Progenitor cell of endocrine pancreas (in vitro differentiated cells): ENCODE data around the gene UTS2B. TPM values are rescaled to one million over a fixed set of nuclear protein-coding genes. Genes with fewer than 3 reads are reported as not detected.
"Not testable (repeated sequence)": the region's sequence is repeated elsewhere in the genome, so short reads cannot be mapped to it uniquely, and the experiment has no call there.

Source experiments
- DNase-seq: peaks from one replicate; pipeline ENCODE4 v3.0.0; 2021; ENCODE audit warnings: low spot score; ENCODE audit not compliant: unreplicated experiment
- H3K27ac Mint-ChIP-seq: 2 replicates; pipeline ENCODE4 v1.8.0; 2021; ENCODE audit warnings: mild to moderate bottlenecking, moderate library complexity, mixed read lengths
- H3K27me3 Mint-ChIP-seq: 2 replicates; pipeline ENCODE4 v1.8.0; 2021; ENCODE audit warnings: mixed read lengths
- H3K36me3 Mint-ChIP-seq: 2 replicates; pipeline ENCODE4 v1.8.0; 2022; ENCODE audit warnings: mixed read lengths; ENCODE audit not compliant: insufficient read depth
- H3K4me1 Mint-ChIP-seq: 2 replicates; pipeline ENCODE4 v1.8.0; 2021; ENCODE audit warnings: low read depth, mixed read lengths
- H3K4me3 Mint-ChIP-seq: 2 replicates; pipeline ENCODE4 v1.8.0; 2021; ENCODE audit warnings: low read depth, mild to moderate bottlenecking, moderate library complexity, mixed read lengths
- H3K9me3 Mint-ChIP-seq: 2 replicates; pipeline ENCODE4 v1.8.0; 2021; ENCODE audit warnings: low read depth, mixed read lengths
- CTCF ChIP-seq: fragments of 200-600 bp; sonication (generic); IDR thresholded peaks from one replicate; pipeline ENCODE4 v1.5.0; 2021; ENCODE audit warnings: antibody characterized with exemption, mild to moderate bottlenecking; ENCODE audit not compliant: unreplicated experiment
- total RNA-seq: library from RNA; stranded (reverse); gene quantifications from 2 replicates; pipeline ENCODE4 v1.2.1, GENCODE V29; 2021

Gene UTS2B
- total RNA-seq, 1 donor from 2014 or later, result 0.62 TPM

DNA sequence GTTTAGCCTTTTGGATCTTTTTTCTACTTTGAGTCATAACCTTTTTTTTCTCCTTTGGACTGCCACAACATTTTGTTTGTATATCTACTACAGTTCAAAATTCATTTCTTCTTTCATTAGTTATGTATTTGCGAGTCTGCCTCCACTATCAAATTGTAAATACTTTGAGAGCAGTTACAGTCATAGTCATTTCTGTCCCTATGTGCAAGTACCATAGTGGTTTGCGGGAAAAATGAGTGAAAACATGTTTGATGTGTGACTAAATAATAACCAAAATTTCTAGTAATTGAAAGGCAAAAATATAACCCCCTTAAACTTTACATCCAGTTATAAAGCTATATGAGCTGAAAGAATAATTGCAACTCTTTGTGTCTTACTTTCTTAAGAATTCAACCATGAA, 46.9 kb downstream of the UTS2B start:
- no peaks in the 10 kb centered on the region for H3K27me3 Mint-ChIP-seq
- DNase-seq, result no peak
- H3K4me3 Mint-ChIP-seq, result no peak overlapping the region
- TF ChIP-seq CTCF, result no peak
- H3K36me3 Mint-ChIP-seq, result no peaks in the 10 kb centered on the region
- no peak overlapping the region for H3K27ac Mint-ChIP-seq
- peaks cover 6% of the 10 kb centered on the region for H3K9me3 Mint-ChIP-seq
- H3K4me1 Mint-ChIP-seq, result peaks cover 18% of the 10 kb centered on the region

DNA sequence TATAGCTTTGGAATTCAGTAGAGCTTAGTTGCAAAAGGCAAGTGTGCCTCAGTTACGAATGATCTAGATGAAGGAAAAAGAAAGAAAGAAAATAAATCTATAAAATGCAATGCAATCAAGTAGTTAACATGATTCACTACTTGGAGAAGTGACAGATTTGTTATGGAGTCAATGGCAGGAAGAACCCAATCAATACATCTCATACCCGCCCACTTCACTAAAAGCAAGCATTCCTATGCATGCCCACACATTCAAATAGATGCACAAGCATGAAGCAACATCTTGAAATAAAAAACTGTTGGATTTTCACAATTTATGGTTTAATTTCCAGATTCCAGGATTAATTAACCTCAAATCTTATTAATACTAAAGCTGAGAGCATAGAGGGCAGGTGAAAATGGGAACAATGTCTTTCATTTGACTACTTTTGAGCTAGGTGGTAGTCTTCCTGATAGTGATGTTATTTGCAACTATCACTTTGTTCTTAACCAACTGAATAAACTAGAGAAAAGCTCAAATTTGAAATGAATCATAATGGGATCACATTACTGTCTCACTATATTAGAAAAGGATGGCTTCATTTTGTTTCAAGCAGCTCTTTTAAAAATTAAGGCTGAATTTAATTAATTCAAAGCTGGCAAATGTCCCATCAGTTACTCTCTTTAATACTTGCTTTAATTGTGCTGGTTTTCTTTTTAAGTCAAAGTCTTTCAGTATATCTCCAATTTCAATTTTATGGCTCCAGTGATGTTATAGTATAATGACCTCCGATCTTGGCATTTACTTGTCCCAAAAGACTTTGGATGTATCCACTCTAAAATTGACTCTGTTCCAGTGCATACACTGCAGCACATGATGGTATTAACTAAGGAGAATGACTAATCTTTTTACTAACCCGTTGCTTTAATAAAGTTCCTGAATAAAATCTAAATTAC, 47.8 kb downstream of the UTS2B start:
- no peak overlapping the region for H3K27ac Mint-ChIP-seq
- peaks cover 18% of the 10 kb centered on the region for H3K4me1 Mint-ChIP-seq
- TF ChIP-seq CTCF, result no peak
- no peak overlapping the region for H3K4me3 Mint-ChIP-seq
- DNase-seq, result no peak
- no peaks in the 10 kb centered on the region for H3K27me3 Mint-ChIP-seq
- H3K36me3 Mint-ChIP-seq, result no peaks in the 10 kb centered on the region
- peaks cover 6% of the 10 kb centered on the region for H3K9me3 Mint-ChIP-seq

GRCh38 chr3:191280882-191281281, 49.4 kb downstream of the UTS2B start:
- Mint-ChIP-seq H3K4me3 (no peak overlapping the region), H3K36me3 (no peaks in the 10 kb centered on the region), H3K9me3 (peaks cover 3% of the 10 kb centered on the region), H3K27ac (no peak overlapping the region), H3K4me1 (peaks cover 12% of the 10 kb centered on the region), H3K27me3 (no peaks in the 10 kb centered on the region)
- no peak for TF ChIP-seq CTCF
- DNase-seq, result no peak

DNA sequence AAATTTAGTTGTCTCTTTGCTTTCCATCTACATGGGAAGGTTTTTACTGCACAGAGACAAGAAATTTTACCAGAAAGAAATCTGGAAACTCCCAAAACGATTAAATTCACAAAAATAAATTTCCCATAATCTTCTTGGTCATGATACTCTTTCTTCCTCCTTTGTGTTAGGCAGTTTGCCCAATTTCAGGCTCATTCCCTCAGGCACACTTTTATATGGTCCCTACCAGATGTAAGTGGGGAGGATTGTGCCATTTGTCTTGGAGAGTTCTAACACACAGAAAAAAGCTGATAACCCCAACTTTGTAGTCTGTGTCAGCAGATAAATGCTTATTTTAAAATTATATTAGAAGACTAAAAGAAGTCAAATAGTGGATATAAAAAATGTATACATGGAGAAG, 50.2 kb downstream of the UTS2B start:
- Mint-ChIP-seq H3K27me3 (no peaks in the 10 kb centered on the region), H3K9me3 (peaks cover 1% of the 10 kb centered on the region), H3K4me3 (no peak overlapping the region), H3K27ac (no peak overlapping the region), H3K4me1 (peaks cover 12% of the 10 kb centered on the region), H3K36me3 (no peaks in the 10 kb centered on the region)
- DNase-seq, result no peak
- TF ChIP-seq CTCF, result no peak

DNA sequence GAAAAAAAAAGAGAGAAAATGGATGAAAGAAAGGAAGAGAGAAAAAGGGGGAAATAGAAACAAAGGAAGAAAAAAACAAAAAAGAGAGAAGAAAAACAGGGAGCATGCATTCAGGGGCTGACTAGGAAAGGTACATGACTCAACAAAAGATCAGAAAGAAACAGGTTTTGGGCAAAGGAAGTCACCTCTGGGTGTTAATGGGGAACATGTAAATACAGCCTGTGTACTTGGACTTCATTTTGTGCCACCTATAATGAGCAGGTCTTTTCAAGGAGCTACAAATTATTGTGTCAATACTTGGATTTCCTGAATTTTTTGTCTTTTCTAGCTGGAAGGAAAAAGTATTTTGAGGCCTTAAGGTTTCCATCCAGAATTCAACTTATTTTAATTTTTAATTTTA, 54.6 kb downstream of the UTS2B start:
- Mint-ChIP-seq H3K27me3 (no peaks in the 10 kb centered on the region), H3K36me3 (no peaks in the 10 kb centered on the region), H3K4me3 (no peak overlapping the region), H3K4me1 (peaks cover 5% of the 10 kb centered on the region), H3K27ac (no peak overlapping the region), H3K9me3 (peaks cover 9% of the 10 kb centered on the region)
- TF ChIP-seq CTCF, result no peak
- DNase-seq, result no peak

GRCh38 chr3:191275244-191275643, 55.1 kb downstream of the UTS2B start:
- H3K4me3 Mint-ChIP-seq, DNase-seq, H3K4me1 Mint-ChIP-seq, H3K9me3 Mint-ChIP-seq, H3K27me3 Mint-ChIP-seq, H3K27ac Mint-ChIP-seq, H3K36me3 Mint-ChIP-seq: not testable (repeated sequence)
